Daoy (cell line): Measurements from ENCODE around the gene WDHD1. TPM values are rescaled to one million over a fixed set of nuclear protein-coding genes. Genes with fewer than 3 reads are reported as not detected.
"Not testable (repeated sequence)": the region's sequence is repeated elsewhere in the genome, so short reads cannot be mapped to it uniquely, and the experiment has no call there.

Experiments used
- DNase-seq: peaks from one replicate; pipeline ENCODE4 v3.0.0-alpha.2; 2015; ENCODE audit warnings: low read depth
- total RNA-seq: library from RNA; depleted of rRNA; stranded (reverse); fragments of >200 nt; shearing (Covaris generic); gene quantifications from 2 replicates; pipeline ENCODE4 v1.2.3, GENCODE V29; 2014; rRNA removed

The WDHD1 gene
- total RNA-seq, 1 experiment from 2014 or later = 31.0 TPM

DNA sequence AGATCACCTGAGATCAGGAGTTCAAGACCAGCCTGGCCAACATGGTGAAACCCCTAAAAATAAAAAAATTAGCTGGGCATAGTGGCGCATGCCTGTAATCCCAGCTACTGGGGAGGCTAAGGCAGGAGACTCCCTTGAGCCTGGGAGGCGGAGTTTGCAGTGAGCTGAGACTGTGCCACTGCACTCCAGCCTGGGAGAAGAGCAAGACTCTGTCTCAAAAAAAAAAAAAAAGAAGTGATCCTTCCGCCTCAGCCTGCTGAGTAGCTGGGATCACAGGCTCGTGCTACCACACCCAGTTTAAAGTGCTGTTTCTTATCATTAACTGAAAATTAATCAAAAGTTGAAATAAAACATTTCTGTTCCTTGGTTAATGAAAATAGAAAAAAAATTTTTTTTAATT lies 117.9 kb downstream of the WDHD1 start:
- DNase-seq = not testable (repeated sequence)

DNA sequence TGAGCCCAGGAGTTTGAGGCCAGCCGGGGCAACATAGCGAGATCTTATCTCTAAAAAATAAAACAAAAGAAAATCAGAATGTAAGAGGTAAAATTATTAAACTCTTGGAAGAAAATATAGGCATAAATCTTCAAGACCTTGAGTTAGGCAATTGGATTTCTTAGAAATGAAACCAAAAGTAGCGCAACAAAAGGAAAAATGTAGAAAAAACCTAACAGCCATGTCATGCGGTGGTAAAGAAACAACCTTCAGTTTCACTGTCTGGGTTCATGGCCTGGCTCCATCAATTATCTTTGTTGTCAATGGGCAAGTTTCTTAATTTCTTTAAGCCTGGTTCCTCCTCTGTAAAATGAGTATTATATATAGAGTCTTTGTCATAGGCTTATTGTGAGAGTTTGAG lies 118.7 kb downstream of the WDHD1 start:
- DNase-seq = no peak

DNA sequence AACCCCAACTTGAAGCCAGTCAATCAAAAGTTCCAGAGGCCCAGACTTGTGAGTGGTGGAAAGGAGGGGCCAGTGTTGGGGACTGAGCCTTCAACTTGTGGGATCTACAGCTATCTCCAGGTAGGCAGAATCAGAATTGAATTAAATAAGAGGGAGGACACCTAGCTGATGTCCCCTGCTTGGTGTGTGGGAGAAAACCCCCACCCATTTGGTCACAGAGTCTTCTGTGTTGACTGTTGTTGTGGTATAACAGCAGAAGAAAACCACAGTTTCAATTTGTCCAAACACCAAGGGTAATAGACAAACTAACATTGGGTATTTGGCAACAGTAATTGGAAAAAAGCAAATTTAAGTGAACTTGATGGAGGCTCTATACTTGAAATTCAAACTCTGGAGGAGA lies 120.8 kb downstream of the WDHD1 start:
- no peak for DNase-seq

DNA sequence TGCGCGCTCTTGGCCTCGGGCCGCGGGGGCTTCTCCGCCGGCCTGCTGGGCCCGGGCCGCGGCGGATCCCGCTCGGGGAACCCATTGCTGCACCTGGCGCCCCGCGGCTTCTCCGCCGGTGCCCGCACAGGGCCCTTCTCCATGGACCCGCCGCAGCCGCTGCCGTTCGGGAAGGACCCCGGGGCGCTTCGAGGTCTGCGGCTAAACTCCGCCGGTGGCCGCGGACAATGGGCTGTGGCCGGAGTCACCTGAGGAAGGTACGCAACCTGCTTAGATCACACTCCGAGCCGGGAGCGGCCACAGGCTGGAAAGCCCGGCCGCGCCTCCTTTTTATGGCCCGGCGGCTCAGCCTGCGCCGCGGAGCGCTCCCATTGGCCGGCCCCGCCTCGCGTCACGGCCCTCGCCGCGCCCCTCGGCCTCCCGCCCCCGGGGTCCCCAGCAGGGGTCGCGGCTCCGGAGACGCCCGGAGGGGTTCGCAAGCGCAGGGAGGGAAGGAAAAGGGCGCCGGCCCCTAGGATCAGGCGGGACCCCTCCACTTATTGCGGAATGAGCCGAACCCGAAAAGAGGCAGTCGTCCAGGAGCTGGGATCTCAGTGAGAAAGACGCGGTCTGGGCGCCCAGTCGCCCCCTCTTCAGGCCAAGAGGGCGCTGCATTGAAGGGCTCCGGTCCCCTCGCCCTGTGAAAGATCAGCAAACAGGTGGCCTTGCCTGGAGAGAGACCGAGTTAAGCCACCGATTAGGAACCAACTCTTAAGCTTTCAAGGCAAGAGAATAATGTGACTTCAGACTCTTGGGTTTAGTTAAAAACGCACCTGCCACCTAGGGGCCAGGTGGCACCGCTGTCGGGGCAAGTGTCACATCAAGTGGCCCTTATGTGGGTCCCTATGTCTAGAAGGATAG lies 124.1 kb downstream of the WDHD1 start, which contains the start of gene GCH1:
GCH1 (minus strand) TSS at position 306 of the 900 bp plus-strand sequence; CDS start at position 143, 163 bp downstream.
- DNase-seq = peak; percentile 88

DNA sequence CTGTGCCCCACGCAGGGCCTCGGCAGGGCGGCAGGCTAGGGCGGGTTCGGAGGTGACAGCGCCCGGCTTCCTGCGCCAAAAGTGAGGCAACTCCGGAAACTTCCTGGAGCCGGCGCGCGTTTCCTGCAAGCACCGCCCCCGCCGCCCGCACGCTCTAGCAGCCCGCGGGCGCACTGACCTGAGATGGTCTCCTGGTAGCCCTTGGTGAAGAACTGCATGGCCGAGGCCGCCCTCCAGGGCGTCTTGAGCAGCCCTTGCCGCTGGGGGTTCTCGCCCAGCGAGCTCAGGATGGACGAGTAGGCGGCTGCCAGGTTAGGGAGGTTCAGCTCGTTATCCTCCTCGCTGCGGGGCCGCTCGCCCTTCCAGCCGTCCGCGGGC lies 124.8 kb downstream of the WDHD1 start:
- peak; percentile 85 for DNase-seq

DNA sequence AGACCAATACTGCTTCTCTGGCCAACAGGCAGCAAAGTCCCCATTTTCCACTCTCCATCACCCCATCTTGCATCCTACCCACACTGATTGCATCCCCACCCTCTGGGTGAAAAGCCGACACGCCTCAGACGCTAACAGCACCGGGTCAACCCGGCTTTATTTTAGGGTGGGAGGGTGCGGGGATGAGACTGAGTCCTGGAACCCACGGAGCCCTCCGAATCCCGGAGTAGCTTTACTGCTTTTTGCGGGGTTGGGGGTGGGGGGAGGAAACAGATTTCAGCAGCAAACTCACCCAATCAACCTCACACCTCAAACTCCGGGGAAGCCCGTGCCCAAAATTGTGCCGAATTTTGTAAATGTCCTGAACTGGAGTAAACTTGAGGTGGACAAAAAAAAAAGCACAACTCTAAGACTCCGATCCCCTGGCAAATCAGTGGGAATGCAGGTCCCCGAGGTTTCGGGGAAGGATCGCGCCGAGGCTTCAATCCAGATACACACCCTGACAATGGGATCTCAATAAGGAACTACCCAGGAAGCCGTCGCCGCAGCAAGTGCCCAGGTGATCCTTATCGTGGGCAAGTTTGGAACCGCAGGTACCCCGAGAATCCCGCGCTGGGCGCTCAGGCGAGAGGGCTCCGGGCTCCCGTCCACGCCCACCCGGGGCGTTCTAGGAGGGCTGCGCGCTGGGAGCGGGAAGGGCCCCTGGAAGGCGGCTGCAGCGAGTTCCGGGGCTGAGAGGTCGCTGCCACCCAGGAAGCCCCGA lies 125.3 kb downstream of the WDHD1 start:
- DNase-seq = no peak

DNA sequence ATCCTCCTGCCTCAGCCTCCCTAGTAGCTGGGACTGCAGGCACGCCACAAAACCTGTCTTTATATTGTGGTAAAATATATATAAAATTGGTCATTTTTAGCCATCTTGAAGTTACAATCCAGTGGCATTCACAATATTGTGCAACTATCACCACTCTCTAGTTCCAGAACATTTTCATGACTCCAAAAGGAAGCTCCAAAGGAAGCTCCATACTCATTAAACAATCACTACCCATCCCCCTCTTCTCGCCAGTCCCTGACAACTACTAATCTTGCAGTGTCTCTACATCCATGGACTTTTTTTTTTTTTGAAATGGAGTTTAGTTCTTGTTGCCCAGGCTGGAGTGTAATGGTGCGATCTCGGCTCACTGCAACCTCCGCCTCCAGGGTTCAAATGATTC lies 127.3 kb downstream of the WDHD1 start:
- DNase-seq = no peak

DNA sequence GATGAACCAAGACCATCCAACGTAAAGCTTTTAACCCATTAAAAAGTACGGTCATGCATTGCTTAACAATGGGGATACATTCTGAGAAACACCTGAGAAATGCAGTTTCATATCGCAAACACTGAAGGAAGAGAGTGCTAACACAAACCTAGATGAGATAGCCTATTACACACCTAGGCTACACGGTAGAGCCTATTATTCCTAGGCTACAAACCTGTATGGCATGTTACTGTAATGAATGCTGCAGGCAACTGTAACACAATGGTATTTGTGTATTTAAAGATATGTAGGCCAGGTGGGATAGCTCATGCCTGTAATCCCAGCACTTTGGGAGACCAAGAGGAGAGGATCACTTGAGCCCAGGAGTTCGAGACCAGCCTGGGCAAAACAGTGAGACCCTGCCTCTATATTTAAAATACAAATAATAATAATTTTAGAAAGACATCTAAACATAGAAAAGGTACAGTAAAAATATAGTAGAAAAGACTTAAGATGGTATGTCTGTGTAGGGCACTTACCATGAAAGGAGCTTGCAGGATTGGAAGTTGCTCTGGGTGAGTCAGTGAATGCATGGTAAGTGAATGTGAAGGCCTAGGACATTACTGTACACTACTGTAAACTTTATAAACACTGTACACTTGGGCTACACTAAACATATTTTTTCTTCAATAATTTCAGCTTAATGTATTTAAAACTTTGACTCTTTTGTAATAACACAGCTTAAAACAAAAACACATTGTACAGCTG lies 128.9 kb downstream of the WDHD1 start:
- not testable (repeated sequence) for DNase-seq

DNA sequence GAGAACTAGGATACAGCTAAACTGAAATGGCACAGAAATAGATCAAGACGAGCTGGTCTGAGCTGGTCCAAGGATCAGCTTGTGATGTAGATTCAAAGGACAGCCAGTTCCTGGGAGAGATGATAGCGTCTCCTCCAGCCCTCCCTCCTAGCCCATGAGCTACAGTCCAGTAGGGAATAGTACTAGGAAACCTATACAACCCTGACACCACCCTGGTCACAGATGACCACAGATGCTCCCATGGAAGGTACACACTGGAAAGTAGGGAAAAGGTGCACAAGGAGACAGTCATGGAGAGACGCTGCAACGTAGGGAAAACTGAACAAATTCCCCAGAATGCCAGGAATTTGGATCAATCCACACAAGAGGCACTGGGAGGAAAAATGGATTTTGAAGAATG lies 131.2 kb downstream of the WDHD1 start:
- DNase-seq = no peak

DNA sequence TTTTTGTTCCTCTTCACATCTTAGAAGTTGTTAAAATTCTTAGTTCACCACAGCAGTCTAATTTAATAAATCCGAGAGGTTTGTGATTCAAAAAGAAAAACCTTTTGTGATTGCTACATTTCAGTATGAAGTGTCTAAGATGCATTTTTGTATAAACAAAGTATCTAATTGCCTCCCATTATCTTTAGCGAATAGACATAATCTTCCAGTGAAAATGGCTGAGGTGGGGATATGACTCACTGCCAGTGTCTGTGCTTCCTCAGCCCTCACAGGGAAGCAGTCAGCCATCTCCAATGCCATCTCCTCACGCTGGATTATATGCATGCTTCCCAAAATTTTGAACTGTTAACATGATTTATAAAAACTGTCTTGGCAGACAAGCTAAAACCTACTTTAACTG lies 131.9 kb downstream of the WDHD1 start:
- peak; percentile 81 for DNase-seq

DNA sequence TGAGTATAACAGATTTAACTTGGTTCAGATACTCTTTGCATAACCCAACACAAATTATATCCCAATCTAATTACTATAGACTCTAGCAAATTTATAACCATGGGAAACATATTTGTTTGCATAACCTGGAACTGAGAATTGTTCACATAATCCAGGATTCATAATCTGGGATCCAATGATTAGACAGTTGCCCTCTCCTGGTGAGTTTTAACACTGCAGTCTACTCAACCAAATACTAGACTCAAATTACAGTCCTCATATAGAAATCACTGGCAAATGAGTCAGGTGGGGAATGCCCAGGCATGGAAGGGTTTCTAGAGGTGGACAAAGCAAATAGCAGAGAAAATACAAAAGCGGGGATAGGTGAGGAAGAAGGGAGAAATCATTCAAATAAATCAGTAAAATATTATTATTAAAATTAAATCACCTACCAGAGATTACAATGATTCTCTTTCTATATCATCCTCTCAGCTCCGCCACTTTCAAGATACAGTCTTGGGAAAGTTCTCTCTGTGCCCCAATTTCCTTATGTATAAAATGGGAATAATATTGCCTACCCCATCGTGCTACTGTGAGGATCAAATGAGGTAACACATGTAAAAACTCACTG lies 133.6 kb downstream of the WDHD1 start:
- peak; percentile 83 for DNase-seq

DNA sequence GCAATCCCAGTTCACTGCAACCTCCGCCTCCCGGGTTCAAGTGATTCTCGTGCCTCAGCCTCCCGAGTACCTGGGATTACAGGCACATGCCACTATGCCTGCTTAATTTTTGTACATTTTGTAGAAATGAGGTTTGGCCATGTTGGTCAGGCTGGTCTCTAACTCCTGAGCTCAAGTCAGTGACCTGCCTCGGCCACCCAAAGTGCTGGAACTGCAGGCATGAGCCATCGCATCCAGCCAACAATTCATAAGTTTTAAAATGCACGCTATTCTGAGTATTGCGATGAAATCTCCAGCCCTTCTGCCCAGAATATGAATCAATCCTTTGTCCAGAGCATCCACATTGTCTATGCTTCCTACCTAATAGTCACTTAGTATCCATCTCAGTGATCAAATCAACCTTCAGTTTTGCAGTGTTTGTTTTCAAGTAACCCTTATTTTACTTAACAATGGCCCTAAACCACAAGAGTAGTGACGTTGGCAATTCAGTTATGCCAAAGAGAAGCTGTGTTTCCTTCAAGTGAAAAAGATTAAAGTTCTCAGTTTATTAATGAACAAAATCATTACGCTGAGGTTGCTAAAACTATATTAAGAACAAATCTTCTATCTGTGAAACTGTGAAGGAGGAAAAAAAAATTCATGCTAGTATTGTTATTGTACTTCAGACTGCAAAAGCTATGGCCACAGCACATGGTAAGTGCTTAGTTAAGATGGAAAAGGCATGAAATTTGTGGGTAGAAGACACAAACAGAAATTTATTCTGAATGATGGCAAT lies 135.2 kb downstream of the WDHD1 start:
- no peak for DNase-seq

DNA sequence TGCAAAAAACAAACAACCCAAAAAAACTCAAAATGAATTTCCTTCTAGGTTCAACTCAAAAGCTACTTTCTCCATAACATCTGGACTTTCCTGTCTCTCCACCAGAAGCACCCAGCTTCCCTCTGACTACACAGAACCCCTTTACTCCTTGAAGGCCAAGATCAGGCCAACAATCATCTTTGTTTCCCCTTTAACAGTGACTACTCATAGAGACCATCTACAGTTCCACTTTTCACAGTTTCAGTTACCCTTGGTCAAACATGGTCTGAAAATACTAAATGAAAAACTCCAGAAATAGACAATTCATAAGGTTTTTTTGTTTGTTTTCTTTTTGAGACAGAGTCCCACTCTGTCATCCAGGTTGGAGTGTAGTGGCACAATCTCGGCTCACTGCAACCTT lies 136.1 kb downstream of the WDHD1 start:
- no peak for DNase-seq

DNA sequence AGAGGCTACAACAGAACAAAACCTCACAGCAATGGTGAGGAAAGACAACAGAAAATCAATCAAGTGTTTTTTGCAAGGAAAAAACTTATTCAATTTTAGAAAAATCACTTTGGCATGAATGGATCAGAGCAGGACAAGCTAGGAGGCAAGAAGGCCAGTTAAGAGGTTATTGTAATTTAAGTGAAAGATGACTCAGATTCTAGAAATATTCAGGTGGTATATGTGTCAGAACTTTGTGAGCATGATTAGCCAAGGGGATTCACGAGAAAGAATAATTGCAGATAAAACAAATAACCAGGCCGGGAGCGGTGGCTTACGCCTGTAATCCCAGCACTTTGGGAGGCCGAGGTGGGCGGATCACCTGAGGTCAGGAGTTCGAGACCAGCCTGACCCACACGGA lies 137.0 kb downstream of the WDHD1 start:
- DNase-seq = no peak

Other genes starting within 250 kb of the WDHD1 start
- 18.2 and 19.4 TPM in 2 replicates for gene GCH1, start 124.3 kb downstream of the WDHD1 start, total RNA-seq
- gene SOCS4, start 137 bp upstream of the WDHD1 start, total RNA-seq = 18.9 and 21.2 TPM in 2 replicates
- gene MAPK1IP1L, start 24.5 kb upstream of the WDHD1 start, total RNA-seq = 69.4 and 108 TPM in 2 replicates
- gene LGALS3, start 102.2 kb upstream of the WDHD1 start, total RNA-seq = 86.6 and 88.5 TPM in 2 replicates
- gene DLGAP5, start 164.5 kb upstream of the WDHD1 start, total RNA-seq = 155 and 171 TPM in 2 replicates
- 16.9 and 24.1 TPM in 2 replicates for gene FBXO34, start 244.3 kb upstream of the WDHD1 start, total RNA-seq